ENCODE results near the gene PSMB7. TPM values are rescaled to one million over a fixed set of nuclear protein-coding genes. Genes with fewer than 3 reads are reported as not detected.
A peak's percentile ranks its signal among the peaks of the same experiment; 100 is the strongest.

PSMB7 gene
- total RNA-seq, 6 experiments from 2014 or later, result 220 to 267 (median 263) TPM

- Mint-ChIP-seq H3K4me1 (ENCODE audit: low read depth) (peaks cover 27% of the 10 kb centered on the region), H3K27me3 (ENCODE audit: insufficient read depth) (peaks cover 28% of the 10 kb centered on the region), H3K9me3 (no peaks in the 10 kb centered on the region), H3K4me3 (no peak overlapping the region), H3K36me3 (ENCODE audit: low read depth) (peaks cover 44% of the 10 kb centered on the region), H3K27ac (peak overlapping the region; percentile 63)
- DNase-seq, result no peak
- no peak for TF ChIP-seq CTCF (IDR thresholded peaks at IDR 0.05)
Measured at GRCh38 chr9:124354346-124355038, 60.8 kb downstream of the PSMB7 start.

DNA sequence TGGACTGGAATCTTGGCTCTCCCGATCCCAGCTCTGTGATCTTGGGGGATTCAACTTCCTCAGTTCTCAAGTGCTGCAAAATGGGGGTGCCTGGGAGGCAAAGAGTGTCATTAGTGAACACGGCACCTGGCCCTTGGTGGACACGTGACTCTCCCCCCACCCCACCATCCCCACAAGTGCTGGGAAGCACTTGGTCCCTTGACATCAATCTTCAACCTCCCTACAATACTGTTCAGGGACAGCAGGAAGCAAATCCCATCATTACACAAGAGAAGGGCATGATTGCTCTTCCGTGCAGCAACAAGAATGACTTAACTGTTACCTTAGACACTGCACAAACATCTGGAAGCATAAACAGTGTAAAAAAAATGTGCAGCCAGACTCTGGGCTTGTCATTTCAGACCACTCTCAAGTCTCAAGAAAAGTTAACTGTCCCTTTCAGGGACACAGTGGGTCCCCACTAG, 61.4 kb downstream of the PSMB7 start:
- peaks cover 28% of the 10 kb centered on the region for H3K27me3 Mint-ChIP-seq (ENCODE audit: insufficient read depth)
- H3K36me3 Mint-ChIP-seq (ENCODE audit: low read depth), result peaks cover 44% of the 10 kb centered on the region
- H3K27ac Mint-ChIP-seq, result peak overlapping the region; percentile 63
- no peak overlapping the region; the same call in 1 of the 2 replicates for H3K4me3 Mint-ChIP-seq
- H3K9me3 Mint-ChIP-seq, result no peaks in the 10 kb centered on the region
- no peak for TF ChIP-seq CTCF (IDR thresholded peaks at IDR 0.05)
- peak; percentile 27 for DNase-seq
- H3K4me1 Mint-ChIP-seq (ENCODE audit: low read depth), result peaks cover 27% of the 10 kb centered on the region

DNA sequence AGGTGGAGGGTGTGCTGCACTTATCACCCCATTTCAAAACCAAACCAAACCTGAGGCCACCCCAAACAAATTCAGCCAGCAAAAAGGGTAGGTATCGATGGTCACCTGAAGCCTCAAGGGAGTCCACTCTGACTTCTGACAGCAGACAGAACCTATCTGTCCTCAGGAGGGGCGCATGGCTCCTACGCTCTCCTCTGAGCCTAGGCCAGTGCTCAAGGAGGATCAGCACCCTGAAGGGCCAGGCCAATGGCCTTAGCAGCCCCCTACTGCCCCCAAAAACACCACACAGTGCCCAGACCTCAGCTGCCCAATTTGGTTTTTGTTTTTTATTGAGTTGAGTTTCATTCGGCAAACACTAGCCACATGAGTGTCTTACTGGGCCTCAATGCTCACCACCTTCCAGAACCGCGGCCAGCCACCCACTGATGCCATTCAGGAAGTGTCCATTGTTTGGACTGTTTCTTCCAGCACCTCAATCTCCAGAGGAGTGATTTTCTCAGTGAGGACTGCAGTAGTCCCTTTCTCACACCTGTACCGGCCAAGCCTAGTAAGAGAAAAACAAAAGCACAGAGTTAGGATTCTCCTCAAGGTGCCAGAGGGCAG, 62.0 kb downstream of the PSMB7 start:
- no peak for TF ChIP-seq CTCF (IDR thresholded peaks at IDR 0.05)
- H3K27me3 Mint-ChIP-seq (ENCODE audit: insufficient read depth), result peaks cover 33% of the 10 kb centered on the region
- no peaks in the 10 kb centered on the region for H3K9me3 Mint-ChIP-seq
- no peak overlapping the region for H3K4me3 Mint-ChIP-seq
- peaks cover 48% of the 10 kb centered on the region for H3K36me3 Mint-ChIP-seq (ENCODE audit: low read depth)
- peaks cover 27% of the 10 kb centered on the region for H3K4me1 Mint-ChIP-seq (ENCODE audit: low read depth)
- H3K27ac Mint-ChIP-seq, result peak overlapping the region; percentile 75
- no peak for DNase-seq

- H3K36me3 Mint-ChIP-seq (ENCODE audit: low read depth), result peaks cover 50% of the 10 kb centered on the region
- no peaks in the 10 kb centered on the region for H3K9me3 Mint-ChIP-seq
- no peak overlapping the region for H3K4me3 Mint-ChIP-seq
- H3K27ac Mint-ChIP-seq, result peak overlapping the region; percentile 75
- peaks cover 36% of the 10 kb centered on the region for H3K27me3 Mint-ChIP-seq (ENCODE audit: insufficient read depth)
- peaks cover 26% of the 10 kb centered on the region for H3K4me1 Mint-ChIP-seq (ENCODE audit: low read depth)
- no peak for DNase-seq
- no peak for TF ChIP-seq CTCF (IDR thresholded peaks at IDR 0.05)
Measured at GRCh38 chr9:124352616-124353015, 62.6 kb downstream of the PSMB7 start.

DNA sequence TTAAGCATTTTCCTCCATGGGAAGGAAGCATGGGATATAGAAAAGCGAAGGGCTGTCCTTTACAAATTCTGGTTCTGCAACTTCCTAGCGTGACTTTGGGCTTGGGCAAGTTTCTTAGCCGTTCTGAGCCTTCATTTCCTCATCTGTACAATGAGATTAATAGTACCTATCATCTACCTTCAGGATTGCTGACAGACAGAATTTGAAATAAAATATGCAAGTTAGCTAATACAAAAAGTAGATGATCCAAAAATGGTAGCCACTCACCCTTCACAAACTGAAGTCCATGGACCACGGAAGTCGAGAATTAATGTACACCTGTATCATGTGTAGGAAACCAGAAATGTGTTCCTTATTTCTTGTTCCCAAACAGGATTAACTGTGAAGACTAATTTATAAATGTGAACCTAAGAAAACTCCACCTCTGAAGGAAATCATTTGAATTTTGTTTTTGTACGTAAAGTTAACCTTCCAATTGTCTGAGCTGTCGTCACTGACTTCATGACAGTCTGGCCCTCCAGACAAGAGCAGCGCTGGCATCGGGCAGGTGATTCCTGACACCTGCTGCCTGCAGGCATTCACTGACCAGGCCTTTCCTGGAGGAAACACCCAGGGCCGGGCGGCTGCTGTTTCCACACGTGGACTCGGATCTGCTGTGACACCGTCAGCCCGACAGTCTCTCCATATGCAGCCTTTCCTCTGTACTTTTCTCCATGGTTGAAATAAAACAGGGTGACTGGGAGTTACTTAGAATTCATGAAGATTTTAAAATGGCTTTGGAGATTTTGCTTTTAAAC, 63.4 kb downstream of the PSMB7 start:
- Mint-ChIP-seq H3K27ac (peak overlapping the region; percentile 75), H3K27me3 (ENCODE audit: insufficient read depth) (peaks cover 35% of the 10 kb centered on the region), H3K4me1 (ENCODE audit: low read depth) (peaks cover 18% of the 10 kb centered on the region), H3K9me3 (no peaks in the 10 kb centered on the region), H3K4me3 (no peak overlapping the region), H3K36me3 (ENCODE audit: low read depth) (peaks cover 43% of the 10 kb centered on the region)
- no peak for DNase-seq
- TF ChIP-seq CTCF (IDR thresholded peaks at IDR 0.05), result no peak
